Measurements from ENCODE around the gene UTP20.

The UTP20 gene

GRCh38 chr12:101280006-101280505, at the start of gene UTP20:
Gene UTP20 (plus strand): TSS chr12:101280105. CDS start chr12:101280283, 178 bp downstream.
- peak; percentile 96 for DNase-seq

DNA sequence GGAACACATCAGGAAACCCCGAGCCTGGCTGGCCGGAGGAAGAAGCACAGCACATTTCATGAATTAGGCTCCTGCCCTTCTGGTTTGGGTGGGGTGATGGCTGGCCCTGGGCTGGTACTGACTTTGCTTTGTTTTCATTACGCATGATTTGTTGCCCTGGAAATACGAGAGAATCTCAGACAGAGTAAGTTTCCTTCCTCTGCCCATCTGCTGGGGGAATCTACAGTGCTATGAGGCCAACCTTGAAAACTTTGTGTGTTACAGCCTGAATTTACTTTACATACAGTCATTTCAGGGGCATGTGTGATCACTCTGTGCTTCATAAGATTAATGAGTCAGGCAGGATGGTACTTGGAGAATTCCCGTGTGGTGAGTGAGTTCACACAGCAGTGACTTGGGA, 49.4 kb upstream of the UTP20 start:
- DNase-seq, result peak; percentile 84
- in situ Hi-C loops (cut with HindIII; ENCODE audit: low pct_ligation_motif_present, low pct_unique_long_range_greater_than_20kb, low sequenced_read_pairs), result no loop called here

More at GRCh38 chr12:101280006-101280505, at the start of gene UTP20:
- in situ Hi-C loops (cut with HindIII; ENCODE audit: low pct_ligation_motif_present, low pct_unique_long_range_greater_than_20kb, low sequenced_read_pairs), result no loop called here

DNA sequence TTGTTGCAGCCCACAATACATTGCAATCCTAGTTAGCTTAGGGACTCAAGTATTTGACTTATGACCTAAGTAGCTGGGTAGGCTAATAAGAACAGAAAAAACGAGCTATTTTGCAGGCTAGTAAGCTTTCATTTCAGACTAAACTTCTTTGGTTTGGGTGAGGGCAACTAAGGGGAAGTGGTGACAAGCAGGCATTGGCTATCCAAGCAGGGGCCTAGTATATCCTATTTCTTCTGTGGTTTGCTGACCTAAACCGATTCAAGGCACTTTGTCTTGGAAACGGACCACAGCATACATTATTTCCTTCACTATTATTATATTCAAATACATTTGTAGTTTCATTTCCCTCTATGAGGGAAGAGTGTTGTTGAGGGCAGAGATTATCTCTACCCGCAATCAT, 48.3 kb upstream of the UTP20 start:
- in situ Hi-C loops (cut with HindIII; ENCODE audit: low pct_ligation_motif_present, low pct_unique_long_range_greater_than_20kb, low sequenced_read_pairs), result no loop called here
- no peak for DNase-seq

- in situ Hi-C loops (cut with HindIII; ENCODE audit: low pct_ligation_motif_present, low pct_unique_long_range_greater_than_20kb, low sequenced_read_pairs), result no loop called here
- no peak for DNase-seq
These were observed 44.2 kb upstream of the UTP20 start for GRCh38 chr12:101235686-101236085.

DNA sequence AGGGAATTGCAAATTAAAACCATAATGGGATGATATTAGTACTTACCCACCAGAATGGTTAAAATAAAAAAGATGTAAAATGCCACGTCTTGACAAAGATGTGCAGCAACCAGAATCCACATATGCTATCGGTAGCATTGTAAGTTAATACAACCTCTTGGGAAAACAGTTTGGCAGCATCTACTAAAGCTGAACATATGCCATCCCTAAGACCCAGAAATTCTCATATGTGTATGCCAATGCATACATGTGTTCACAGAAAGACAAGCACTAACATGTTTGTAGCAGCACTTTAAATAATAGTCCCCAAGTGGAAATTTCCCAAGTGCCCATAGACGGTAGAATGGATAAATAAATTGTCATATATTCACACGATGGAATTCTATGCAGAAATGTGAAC, 41.6 kb upstream of the UTP20 start:
- in situ Hi-C loops (cut with HindIII; ENCODE audit: low pct_ligation_motif_present, low pct_unique_long_range_greater_than_20kb, low sequenced_read_pairs), result no loop called here
- no peak for DNase-seq

DNA sequence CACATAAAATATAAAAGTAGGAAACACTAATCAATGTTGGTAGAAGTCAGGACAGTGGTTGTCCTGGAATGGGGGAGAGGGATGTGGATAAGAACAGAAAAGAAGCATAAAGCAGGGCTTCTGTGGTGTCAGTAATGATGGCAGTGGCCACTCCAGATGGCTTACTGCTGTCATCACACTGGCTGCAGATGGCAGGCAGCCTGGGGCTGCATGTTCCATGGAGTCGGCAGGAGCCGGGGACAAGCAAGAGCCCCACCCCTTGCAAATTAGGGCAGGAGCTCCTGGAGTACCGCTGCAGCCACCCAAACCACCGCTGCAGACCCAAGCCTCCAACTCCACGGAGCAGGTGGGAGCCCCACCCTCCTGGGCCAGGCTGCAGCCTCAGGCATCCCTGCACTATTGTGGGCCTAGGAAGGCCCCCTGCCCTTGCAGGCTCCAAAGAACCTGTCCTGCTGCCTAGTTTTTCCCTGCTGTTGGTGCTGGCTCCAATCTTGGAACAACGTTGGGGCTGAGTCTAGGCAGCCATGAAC, 41.0 kb upstream of the UTP20 start:
- in situ Hi-C loops (cut with HindIII; ENCODE audit: low pct_ligation_motif_present, low pct_unique_long_range_greater_than_20kb, low sequenced_read_pairs), result no loop called here
- no peak for DNase-seq

GRCh38 chr12:101243074-101243473, 36.8 kb upstream of the UTP20 start:
- no peak for DNase-seq
- in situ Hi-C loops (cut with HindIII; ENCODE audit: low pct_ligation_motif_present, low pct_unique_long_range_greater_than_20kb, low sequenced_read_pairs), result no loop called here

GRCh38 chr12:101243616-101244015, 36.3 kb upstream of the UTP20 start:
- in situ Hi-C loops (cut with HindIII; ENCODE audit: low pct_ligation_motif_present, low pct_unique_long_range_greater_than_20kb, low sequenced_read_pairs), result no loop called here
- DNase-seq, result no peak

GRCh38 chr12:101256266-101256665, 23.6 kb upstream of the UTP20 start:
- in situ Hi-C loops (cut with HindIII; ENCODE audit: low pct_ligation_motif_present, low pct_unique_long_range_greater_than_20kb, low sequenced_read_pairs), result no loop called here
- DNase-seq, result no peak

DNA sequence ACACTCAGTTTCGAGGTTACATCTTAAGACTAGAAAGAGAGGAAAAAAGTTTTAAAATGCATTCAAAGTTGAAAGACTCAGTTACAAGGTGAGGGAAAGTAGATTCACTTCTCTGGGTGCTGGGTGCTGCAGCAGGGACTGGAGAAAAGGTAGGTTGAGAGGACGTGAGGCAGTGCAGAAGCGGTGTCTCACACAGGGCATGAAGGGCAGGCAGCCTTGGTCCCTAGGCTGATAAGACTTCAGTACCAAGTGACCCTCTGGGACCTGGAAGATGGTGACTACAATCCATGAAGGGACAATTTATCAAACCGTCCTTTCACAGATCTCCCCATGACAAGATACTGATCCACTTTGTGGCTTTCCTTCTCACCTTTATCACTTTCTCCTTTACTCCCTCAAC, 22.5 kb upstream of the UTP20 start:
- in situ Hi-C loops (cut with HindIII; ENCODE audit: low pct_ligation_motif_present, low pct_unique_long_range_greater_than_20kb, low sequenced_read_pairs), result no loop called here
- no peak for DNase-seq

DNA sequence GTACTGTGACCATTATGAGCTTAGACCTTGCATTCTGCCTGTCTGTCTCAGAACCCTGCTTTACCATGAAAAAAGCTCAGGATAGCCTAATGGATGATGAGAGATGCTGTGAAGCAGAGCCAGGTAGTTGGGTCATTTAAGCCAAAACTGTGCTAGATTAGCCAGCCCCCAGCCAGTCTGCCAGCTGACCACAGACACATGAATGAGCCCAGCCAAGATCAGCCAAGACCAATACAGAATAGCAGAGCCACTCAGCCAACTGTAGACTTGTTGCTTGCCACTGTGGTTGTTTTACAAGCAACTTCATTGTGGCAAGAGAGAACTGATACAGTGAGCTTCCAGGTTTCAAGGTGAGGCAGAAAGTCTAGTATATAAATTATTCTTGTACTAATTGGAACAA, 12.8 kb upstream of the UTP20 start:
- no peak for DNase-seq
- in situ Hi-C loops (cut with HindIII; ENCODE audit: low pct_ligation_motif_present, low pct_unique_long_range_greater_than_20kb, low sequenced_read_pairs), result no loop called here

GRCh38 chr12:101276433-101276832, 3.5 kb upstream of the UTP20 start:
- in situ Hi-C loops (cut with HindIII; ENCODE audit: low pct_ligation_motif_present, low pct_unique_long_range_greater_than_20kb, low sequenced_read_pairs), result no loop called here
- DNase-seq, result no peak

DNA sequence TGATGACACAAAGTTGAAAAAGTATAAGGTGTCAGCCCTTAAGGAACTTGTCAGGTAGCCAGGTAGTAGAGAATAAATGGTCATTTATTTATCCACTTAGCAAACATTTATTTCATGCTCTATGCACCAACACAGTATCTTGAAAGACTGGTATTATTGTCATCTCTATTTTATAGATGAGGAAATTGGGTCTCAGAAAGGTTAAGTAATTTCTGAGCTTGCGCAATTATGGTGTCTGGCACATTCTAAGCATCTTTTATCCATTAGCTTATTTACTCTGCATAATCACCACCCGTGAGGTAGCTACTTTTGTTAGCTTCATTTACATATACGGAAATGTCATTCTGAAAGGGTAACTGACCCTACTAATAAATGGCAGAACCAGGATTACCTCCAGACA, 2.5 kb upstream of the UTP20 start:
- DNase-seq, result no peak
- in situ Hi-C loops (cut with HindIII; ENCODE audit: low pct_ligation_motif_present, low pct_unique_long_range_greater_than_20kb, low sequenced_read_pairs), result no loop called here

DNA sequence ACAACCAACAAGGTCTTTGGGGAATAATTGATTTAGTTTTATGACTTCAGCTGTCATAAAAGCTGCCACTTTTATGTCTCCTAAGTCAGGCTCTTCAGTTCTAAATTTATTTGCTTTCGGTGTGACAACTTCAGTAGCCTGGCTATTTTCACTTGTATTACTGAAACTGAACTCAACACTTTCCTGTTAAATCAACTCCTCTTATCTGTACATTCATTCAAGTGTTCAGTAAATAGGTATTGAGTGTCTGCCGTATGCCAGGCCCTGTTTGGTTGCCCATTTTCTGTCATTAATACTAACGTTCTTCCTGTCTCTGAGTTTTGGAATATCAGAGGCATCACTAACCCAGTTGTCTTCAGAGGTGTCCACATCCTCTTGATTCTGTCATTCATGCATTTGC, 7.5 kb downstream of the UTP20 start:
- in situ Hi-C loops (cut with HindIII; ENCODE audit: low pct_ligation_motif_present, low pct_unique_long_range_greater_than_20kb, low sequenced_read_pairs), result no loop called here
- DNase-seq, result no peak

GRCh38 chr12:101297661-101298060, 17.8 kb downstream of the UTP20 start:
- in situ Hi-C loops (cut with HindIII; ENCODE audit: low pct_ligation_motif_present, low pct_unique_long_range_greater_than_20kb, low sequenced_read_pairs), result no loop called here
- DNase-seq, result no peak

GRCh38 chr12:101298426-101298825, 18.5 kb downstream of the UTP20 start:
- no peak for DNase-seq
- in situ Hi-C loops (cut with HindIII; ENCODE audit: low pct_ligation_motif_present, low pct_unique_long_range_greater_than_20kb, low sequenced_read_pairs), result no loop called here

GRCh38 chr12:101299346-101299745, 19.4 kb downstream of the UTP20 start:
- in situ Hi-C loops (cut with HindIII; ENCODE audit: low pct_ligation_motif_present, low pct_unique_long_range_greater_than_20kb, low sequenced_read_pairs), result no loop called here

DNA sequence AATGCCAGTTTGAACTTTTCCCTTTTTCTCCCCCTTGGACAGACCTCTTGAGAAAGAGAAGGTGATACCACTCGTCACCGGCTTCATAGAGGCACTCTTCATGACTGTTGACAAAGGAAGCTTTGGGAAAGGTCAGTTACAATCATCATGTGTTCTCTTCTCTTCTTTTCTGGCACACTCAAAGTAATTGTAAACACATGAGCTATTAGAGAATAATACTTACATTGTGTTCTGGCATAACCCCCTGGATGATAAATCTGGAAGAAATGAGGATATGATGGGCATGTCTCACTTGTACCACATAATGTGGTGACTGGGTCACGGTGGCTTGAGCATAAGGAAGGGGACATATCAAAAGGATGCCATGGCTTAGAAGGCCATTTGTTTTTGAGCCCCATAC, 20.0 kb downstream of the UTP20 start:
- DNase-seq, result no peak
- in situ Hi-C loops (cut with HindIII; ENCODE audit: low pct_ligation_motif_present, low pct_unique_long_range_greater_than_20kb, low sequenced_read_pairs), result no loop called here

More at GRCh38 chr12:101299346-101299745, 19.4 kb downstream of the UTP20 start:
- DNase-seq, result no peak

- in situ Hi-C loops (cut with HindIII; ENCODE audit: low pct_ligation_motif_present, low pct_unique_long_range_greater_than_20kb, low sequenced_read_pairs), result no loop called here
These were observed 22.8 kb downstream of the UTP20 start for GRCh38 chr12:101302741-101303140.

GRCh38 chr12:101305226-101305779, 25.4 kb downstream of the UTP20 start:
- in situ Hi-C loops (cut with HindIII; ENCODE audit: low pct_ligation_motif_present, low pct_unique_long_range_greater_than_20kb, low sequenced_read_pairs), result no loop called here
- no peak for DNase-seq

More at GRCh38 chr12:101302741-101303140, 22.8 kb downstream of the UTP20 start:
- DNase-seq, result no peak

Measured in ACHN (cell line).